Stimulated activated effector memory CD8-positive, alpha-beta T cell treated with anti-CD3 and anti-CD28 coated beads, Interleukin-12 subunit alpha, Interleukin-12 subunit beta, amount 100 ng/mL, for 72 hours (primary cell): ENCODE data around the gene SMARCA2.

Source experiments
- ATAC-seq: fragments of 150-1000 bp; cut with Tn5 transposase; 2 replicates; pipeline ENCODE4 v1.10.0; 2021
- DNase-seq, 2 donors: peaks; one replicate each; pipeline ENCODE4 v3.0.0; 2021 to 2022; ENCODE audit warnings: low spot score in 2 of 2
- H3K27ac Mint-ChIP-seq: one replicate; pipeline ENCODE4 v1.8.0; 2022; ENCODE audit warnings: mild to moderate bottlenecking, mixed read lengths
- H3K36me3 Mint-ChIP-seq: one replicate; pipeline ENCODE4 v1.8.0; 2022; ENCODE audit warnings: mild to moderate bottlenecking, mixed read lengths
- H3K4me1 Mint-ChIP-seq: one replicate; pipeline ENCODE4 v1.8.0; 2022; ENCODE audit warnings: mixed read lengths
- H3K4me3 Mint-ChIP-seq: one replicate; pipeline ENCODE4 v1.8.0; 2022; ENCODE audit warnings: mild to moderate bottlenecking, mixed read lengths
- H3K9me3 Mint-ChIP-seq: one replicate; pipeline ENCODE4 v1.8.0; 2022; ENCODE audit warnings: mixed read lengths

The SMARCA2 gene

GRCh38 chr9:2047144-2047671 is 32.1 kb downstream of the SMARCA2 start:
- Mint-ChIP-seq H3K4me1 (peaks cover 40% of the 10 kb centered on the region), H3K27ac (no peak overlapping the region), H3K9me3 (no peaks in the 10 kb centered on the region), H3K36me3 (peaks cover 76% of the 10 kb centered on the region), H3K4me3 (no peak overlapping the region)
- ATAC-seq, result no peak
- DNase-seq, result no peak

DNA sequence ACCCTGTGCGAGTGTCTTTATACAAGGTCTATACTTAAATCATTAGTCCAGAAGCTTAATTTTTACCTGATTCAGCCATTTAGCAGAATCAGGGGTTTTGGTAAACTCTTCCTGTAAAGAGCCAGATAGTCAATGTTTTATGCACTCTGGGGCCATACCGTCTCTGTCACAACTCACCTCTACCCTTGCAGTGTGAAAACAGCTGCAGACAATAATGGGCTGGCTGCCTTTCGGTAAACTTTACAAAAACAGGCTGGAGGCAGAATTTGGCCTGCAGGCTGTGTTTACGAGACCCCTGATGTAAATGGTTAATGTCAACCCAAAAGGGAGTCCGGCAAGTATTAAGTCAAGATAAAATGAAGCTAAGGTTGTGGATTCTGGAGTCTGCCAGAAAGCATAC is 32.8 kb downstream of the SMARCA2 start:
- Mint-ChIP-seq H3K4me1 (peaks cover 46% of the 10 kb centered on the region), H3K9me3 (no peaks in the 10 kb centered on the region), H3K36me3 (peaks cover 69% of the 10 kb centered on the region), H3K4me3 (no peak overlapping the region), H3K27ac (no peak overlapping the region)
- DNase-seq, result no peak
- no peak for ATAC-seq

DNA sequence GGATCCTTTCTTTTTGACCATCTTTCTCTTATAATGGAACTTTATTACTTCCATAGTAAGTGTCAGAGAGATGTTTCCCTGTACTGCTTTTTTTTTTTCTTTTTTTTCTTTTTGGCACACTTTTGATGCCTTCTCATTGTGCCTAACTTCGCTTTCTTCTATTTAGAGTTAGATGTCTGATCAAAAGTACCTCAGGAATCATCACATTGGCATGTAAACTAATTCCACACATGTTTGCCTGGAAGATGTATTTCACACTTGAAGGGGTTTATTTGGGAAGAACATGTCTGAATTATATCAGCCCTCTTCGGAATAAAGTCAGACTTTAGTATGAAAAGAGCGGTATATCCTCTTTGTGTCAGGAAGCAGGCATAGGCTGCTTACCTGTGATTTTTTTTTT is 35.1 kb downstream of the SMARCA2 start:
- Mint-ChIP-seq H3K4me3 (no peak overlapping the region), H3K9me3 (no peaks in the 10 kb centered on the region), H3K27ac (no peak overlapping the region), H3K4me1 (peaks cover 55% of the 10 kb centered on the region), H3K36me3 (peaks cover 72% of the 10 kb centered on the region)
- DNase-seq, result no peak
- no peak for ATAC-seq

DNA sequence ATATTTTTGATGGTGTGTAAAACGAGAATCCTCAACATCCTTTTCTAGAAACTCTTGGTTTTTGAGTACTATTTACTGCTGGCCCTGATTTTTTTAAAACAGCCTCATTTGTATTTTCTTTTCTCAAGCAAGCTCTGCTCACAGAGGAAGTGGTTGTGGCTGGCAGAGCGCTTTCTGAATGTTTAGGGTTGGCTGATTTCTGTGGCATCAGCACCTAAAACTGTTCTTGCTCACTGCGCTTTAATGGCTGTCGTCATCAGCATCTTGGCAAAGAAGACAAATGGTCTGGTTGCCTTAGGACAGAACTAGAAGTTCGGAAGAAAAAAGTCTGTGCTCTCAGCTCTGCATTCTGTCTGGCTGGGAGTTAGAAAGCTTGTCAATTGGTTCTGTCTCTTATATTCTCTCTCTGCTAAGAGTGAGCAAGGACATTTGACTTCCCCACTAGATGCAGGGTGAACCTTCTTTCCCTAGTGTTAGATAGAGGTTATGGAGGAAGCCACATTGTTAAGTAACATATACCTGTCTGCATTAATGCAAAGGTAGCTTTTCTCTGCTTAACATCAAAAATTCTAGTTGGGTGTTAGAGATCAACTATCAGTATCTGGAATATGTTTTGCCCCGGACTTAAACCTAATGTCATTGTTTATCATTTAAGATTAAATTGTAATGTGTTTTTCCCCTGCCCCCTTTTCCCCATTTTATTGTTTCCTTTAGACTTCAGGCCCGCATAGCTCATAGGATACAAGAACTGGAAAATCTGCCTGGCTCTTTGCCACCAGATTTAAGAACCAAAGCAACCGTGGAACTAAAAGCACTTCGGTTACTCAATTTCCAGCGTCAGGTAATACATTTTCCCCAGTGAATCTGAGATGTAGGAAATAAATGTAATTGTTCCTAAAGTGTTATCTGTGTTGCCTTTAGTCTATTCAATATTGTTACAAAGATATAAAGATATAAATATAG is 39.0 kb downstream of the SMARCA2 start:
- peak; percentile 43 to 82 for DNase-seq
- Mint-ChIP-seq H3K4me3 (peak overlapping the region; percentile 51), H3K36me3 (peaks cover 82% of the 10 kb centered on the region), H3K4me1 (peaks cover 68% of the 10 kb centered on the region), H3K27ac (peak overlapping the region; percentile 85), H3K9me3 (no peaks in the 10 kb centered on the region)
- peak; percentile 92 for ATAC-seq

- Mint-ChIP-seq H3K27ac (peak overlapping the region; percentile 85), H3K4me3 (peak overlapping the region; percentile 51), H3K36me3 (peaks cover 83% of the 10 kb centered on the region), H3K9me3 (no peaks in the 10 kb centered on the region), H3K4me1 (peaks cover 68% of the 10 kb centered on the region)
- peak in 1 of 2 donors; percentile 55 for DNase-seq
- ATAC-seq, result peak; percentile 83
Observed at GRCh38 chr9:2055203-2055658, 40.1 kb downstream of the SMARCA2 start.

DNA sequence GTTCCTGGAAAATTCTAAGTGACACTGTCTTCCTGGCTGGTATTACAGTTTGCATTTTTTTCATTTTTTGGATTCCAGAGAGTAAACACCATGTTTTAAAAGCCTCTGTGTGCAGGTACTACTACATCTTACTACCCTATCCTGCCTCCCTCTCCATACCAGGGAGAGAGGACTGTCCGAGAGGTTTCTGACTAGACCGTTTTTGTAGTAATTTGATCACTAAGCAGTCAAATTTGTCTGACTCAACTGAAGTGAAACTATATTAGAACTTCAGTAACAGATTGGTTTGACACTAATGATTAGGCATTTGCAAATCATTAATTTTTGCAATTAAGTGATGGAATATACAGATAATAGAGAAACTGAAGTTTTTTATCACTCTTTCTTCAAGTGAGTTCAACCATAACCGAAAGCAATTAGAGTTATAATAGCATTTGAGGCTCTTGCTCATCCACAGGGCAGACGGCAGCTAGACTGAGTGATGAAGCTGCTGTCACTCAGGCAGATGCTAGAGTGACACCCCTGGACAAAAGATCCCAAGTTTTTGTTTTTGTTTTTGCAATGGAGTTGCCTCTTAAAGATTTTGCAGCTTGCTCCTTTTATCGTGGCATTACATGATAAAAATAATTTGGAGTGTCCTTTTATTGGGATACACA is 44.3 kb downstream of the SMARCA2 start:
- Mint-ChIP-seq H3K36me3 (peaks cover 99% of the 10 kb centered on the region), H3K9me3 (no peaks in the 10 kb centered on the region), H3K27ac (no peak overlapping the region), H3K4me1 (peaks cover 37% of the 10 kb centered on the region), H3K4me3 (no peak overlapping the region)
- DNase-seq, result no peak
- peak; percentile 19 for ATAC-seq

DNA sequence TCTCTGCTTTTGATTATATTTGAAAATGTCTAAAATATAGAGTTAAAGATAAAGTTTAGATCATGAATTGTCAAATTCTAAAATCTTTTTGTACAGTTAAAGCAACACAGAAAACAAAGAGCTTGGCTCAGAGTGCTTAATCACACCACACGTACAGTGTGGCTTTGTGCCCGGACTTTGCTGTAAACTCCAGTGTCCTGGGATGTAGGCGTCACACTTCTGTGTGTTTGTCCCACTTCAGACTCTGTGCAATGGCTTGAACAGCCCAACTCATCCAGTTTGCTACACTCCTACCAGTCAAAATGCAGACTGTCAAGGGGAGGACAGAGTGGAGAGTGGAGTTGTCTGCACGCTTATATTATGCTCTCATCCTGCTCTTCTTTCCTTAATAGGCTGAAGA is 45.3 kb downstream of the SMARCA2 start:
- ATAC-seq, result no peak
- Mint-ChIP-seq H3K4me1 (peaks cover 27% of the 10 kb centered on the region), H3K27ac (peak overlapping the region; percentile 5), H3K9me3 (no peaks in the 10 kb centered on the region), H3K4me3 (no peak overlapping the region), H3K36me3 (peaks cover 92% of the 10 kb centered on the region)
- no peak for DNase-seq

GRCh38 chr9:2065704-2066103 is 50.6 kb downstream of the SMARCA2 start:
- peaks cover 83% of the 10 kb centered on the region for H3K36me3 Mint-ChIP-seq
- peaks cover 16% of the 10 kb centered on the region for H3K4me1 Mint-ChIP-seq
- DNase-seq (no peak), ATAC-seq (no peak)
- no peaks in the 10 kb centered on the region for H3K9me3 Mint-ChIP-seq
- H3K4me3 Mint-ChIP-seq, result no peak overlapping the region
- no peak overlapping the region for H3K27ac Mint-ChIP-seq

DNA sequence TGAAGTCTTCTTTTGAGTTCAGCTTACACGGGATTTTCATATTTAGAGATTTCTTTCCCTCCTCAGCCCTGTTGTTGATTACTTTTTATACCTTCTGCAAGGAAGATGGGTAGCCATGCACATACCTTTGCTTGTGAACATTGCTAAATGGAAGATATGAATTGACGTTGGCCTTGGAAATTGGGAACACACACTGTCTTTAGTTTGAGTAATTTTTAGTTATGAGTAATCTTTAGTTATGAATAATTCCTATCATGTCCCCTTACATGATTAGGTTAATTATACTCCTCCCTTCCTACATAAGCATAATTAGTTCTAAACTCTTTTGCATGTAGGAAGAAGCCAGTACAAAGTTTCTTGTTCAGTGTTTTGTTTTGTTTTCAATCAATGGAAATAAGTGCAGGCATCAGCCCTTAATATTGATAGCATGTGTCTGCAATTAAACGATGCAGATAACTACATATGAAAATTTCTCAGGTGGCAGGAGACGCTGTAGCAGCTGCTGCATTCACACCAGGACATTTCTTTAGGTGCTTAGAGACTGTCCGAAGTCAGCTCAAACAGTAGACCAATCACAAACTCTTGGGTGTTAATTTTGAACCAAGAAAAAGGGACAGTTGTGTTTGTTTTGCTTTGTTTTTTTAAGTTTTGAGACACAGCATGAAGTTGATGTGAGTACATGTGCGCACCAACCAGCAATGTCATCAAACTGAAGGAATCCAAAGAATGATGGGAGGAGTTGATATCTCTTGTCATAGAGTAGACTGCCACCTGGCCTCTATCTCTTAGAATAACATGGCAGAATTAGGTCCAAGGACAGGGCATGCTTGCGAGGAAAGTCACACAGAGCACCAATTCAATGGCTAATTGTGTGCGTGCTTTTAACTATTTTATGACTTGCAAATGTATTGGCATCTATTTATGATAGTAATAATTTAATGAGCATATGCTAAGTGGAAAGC is 51.4 kb downstream of the SMARCA2 start:
- Mint-ChIP-seq H3K9me3 (no peaks in the 10 kb centered on the region), H3K4me3 (no peak overlapping the region), H3K27ac (no peak overlapping the region), H3K36me3 (peaks cover 83% of the 10 kb centered on the region), H3K4me1 (peaks cover 16% of the 10 kb centered on the region)
- DNase-seq (no peak), ATAC-seq (peak; percentile 72)

- peaks cover 17% of the 10 kb centered on the region for H3K4me1 Mint-ChIP-seq
- peaks cover 96% of the 10 kb centered on the region for H3K36me3 Mint-ChIP-seq
- no peaks in the 10 kb centered on the region for H3K9me3 Mint-ChIP-seq
- peak overlapping the region; percentile 69 for H3K27ac Mint-ChIP-seq
- no peak overlapping the region for H3K4me3 Mint-ChIP-seq
- peak; percentile 45 for ATAC-seq
- no peak for DNase-seq
Observed at GRCh38 chr9:2072752-2073405, 57.7 kb downstream of the SMARCA2 start.

GRCh38 chr9:2082772-2083171 is 67.6 kb downstream of the SMARCA2 start:
- ATAC-seq, result no peak
- Mint-ChIP-seq H3K36me3 (peaks cover 97% of the 10 kb centered on the region), H3K4me1 (peaks cover 34% of the 10 kb centered on the region), H3K9me3 (no peaks in the 10 kb centered on the region), H3K27ac (no peak overlapping the region), H3K4me3 (no peak overlapping the region)
- no peak for DNase-seq

DNA sequence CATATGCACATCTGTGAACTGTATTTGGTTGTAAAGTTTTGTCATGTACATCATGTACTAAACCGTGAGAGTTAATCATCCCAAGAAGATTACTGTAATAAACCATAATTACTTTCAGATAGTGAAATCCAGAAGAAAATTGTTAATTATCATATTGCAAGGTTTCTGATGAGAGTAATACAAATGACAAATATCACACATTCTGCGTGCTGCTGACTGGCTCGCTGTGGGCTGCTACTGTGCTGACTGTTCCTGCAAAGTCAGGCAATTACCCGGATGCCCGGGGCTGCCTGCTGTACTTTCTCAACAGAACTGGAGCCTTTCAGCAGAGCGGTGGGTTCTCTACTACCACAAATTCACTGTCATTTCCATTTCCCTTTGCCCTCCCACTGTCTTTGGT is 68.3 kb downstream of the SMARCA2 start:
- Mint-ChIP-seq H3K4me3 (no peak overlapping the region), H3K27ac (no peak overlapping the region), H3K36me3 (peaks cover 97% of the 10 kb centered on the region), H3K9me3 (no peaks in the 10 kb centered on the region), H3K4me1 (peaks cover 37% of the 10 kb centered on the region)
- DNase-seq (peak in 1 of 2 donors; percentile 54), ATAC-seq (peak; percentile 79)

- H3K4me1 Mint-ChIP-seq, result peaks cover 36% of the 10 kb centered on the region
- H3K27ac Mint-ChIP-seq, result no peak overlapping the region
- H3K4me3 Mint-ChIP-seq, result no peak overlapping the region
Observed at GRCh38 chr9:2085716-2086115, 70.6 kb downstream of the SMARCA2 start.

GRCh38 chr9:2086116-2086515 is 71.0 kb downstream of the SMARCA2 start:
- H3K9me3 Mint-ChIP-seq, result no peaks in the 10 kb centered on the region
- no peak overlapping the region for H3K27ac Mint-ChIP-seq
- ATAC-seq (no peak), DNase-seq (no peak)
- peaks cover 98% of the 10 kb centered on the region for H3K36me3 Mint-ChIP-seq
- H3K4me3 Mint-ChIP-seq, result no peak overlapping the region
- H3K4me1 Mint-ChIP-seq, result peaks cover 36% of the 10 kb centered on the region

More at GRCh38 chr9:2085716-2086115, 70.6 kb downstream of the SMARCA2 start:
- Mint-ChIP-seq H3K9me3 (no peaks in the 10 kb centered on the region), H3K36me3 (peaks cover 97% of the 10 kb centered on the region)
- ATAC-seq, result no peak
- no peak for DNase-seq
